ENCODE measurements around the gene C11orf54. TPM values are rescaled to one million over a fixed set of nuclear protein-coding genes. Genes with fewer than 3 reads are reported as not detected.

Gene C11orf54
- total and polyA plus RNA-seq, 2 donors (not counting 3 experiments of a cell fraction or from before 2014, with no cell fraction given), result 4.2 to 18.7 TPM

DNA sequence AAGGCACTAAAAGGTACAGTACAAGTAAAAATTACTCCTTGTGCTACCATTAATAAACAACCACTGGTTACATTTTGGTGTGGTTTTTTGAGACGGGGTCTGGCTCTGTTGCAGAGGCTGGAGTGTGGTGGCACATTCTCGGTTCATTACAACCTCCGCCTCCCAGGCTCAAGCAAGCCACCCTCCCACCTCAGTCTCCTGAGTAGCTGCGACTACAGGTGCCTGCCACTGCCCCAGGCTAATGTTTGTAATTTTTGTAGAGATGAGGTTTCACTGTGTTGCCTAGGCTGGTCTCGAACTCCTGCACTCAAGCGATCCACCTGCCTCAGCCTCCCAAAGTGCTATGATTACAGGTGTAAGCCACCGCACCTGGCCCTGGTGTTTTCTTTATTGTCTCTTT lies 20.9 kb upstream of the C11orf54 start:
- dilution Hi-C loops (cut with MboI; ENCODE audit: extremely low pct_ligation_motif_present, low sequenced_read_pairs), result no loop called here
- DNase-seq (ENCODE audit: low read depth, low spot score) (no peak), FAIRE-seq (no peak)
- no peaks in the 10 kb centered on the region for H3K27me3 ChIP-seq (ENCODE audit: control insufficient read depth in 2 of 2, insufficient read depth in 2 of 2, low read length in 2 of 2)
- H3K4me1 ChIP-seq (ENCODE audit: control insufficient read depth, extremely low read depth, insufficient read depth, low read length), result peaks cover 16% of the 10 kb centered on the region
- intact Hi-C loops (cut with micrococcal nuclease), result no loop called here
- H4K20me1 ChIP-seq (replicated peaks; ENCODE audit: control insufficient read depth, extremely low read depth, insufficient read depth, low read length), result no peaks in the 10 kb centered on the region
- no peak overlapping the region for H3K27ac ChIP-seq (ENCODE audit: insufficient read depth, low read depth, low read length)
- no peak overlapping the region for H3K9ac ChIP-seq (replicated peaks; ENCODE audit: extremely low read depth, insufficient read depth, low read length)
- no peak overlapping the region for H3K4me2 ChIP-seq (ENCODE audit: insufficient read depth, low read length)
- H3K4me3 ChIP-seq (replicated peaks in 1 of 3; ENCODE audit: insufficient read depth in 1 of 3, low read depth in 1 of 3, low read length in 3 of 3), result no peak overlapping the region
- no peak overlapping the region for H2AFZ ChIP-seq (ENCODE audit: low read depth, low read length)
- POLR2A ChIA-PET, result no interaction called here
- no peaks in the 10 kb centered on the region for H3K9me3 ChIP-seq (replicated peaks; ENCODE audit: control insufficient read depth, insufficient read depth, low read length)
- BruUV-seq (replicated peaks), result no TSS peak
- H3K36me3 ChIP-seq (ENCODE audit: control insufficient read depth in 2 of 2, extremely low read depth in 1 of 2, insufficient read depth in 2 of 2, low read length in 2 of 2), result peaks cover 1 to 5% of the 10 kb centered on the region in 2 experiments
- H3K9me1 ChIP-seq (replicated peaks; ENCODE audit: control insufficient read depth, extremely low read depth, insufficient read depth, low read length), result no peaks in the 10 kb centered on the region
- TF ChIP-seq JUN (IDR thresholded peaks at IDR 0.05; ENCODE audit: borderline replicate concordance, insufficient read depth, insufficient read length, low read depth), result no peak
- no peak for TF ChIP-seq CTCF (IDR thresholded peaks at IDR 0.05; ENCODE audit: extremely low read depth in 1 of 2, insufficient read depth in 1 of 2, low read depth in 1 of 2, low read length in 2 of 2)
- no peak for TF ChIP-seq POLR2A (IDR thresholded peaks at IDR 0.05; ENCODE audit: low read depth, low read length)
- no peak for TF ChIP-seq GATA2 (IDR thresholded peaks at IDR 0.05; ENCODE audit: insufficient read depth, insufficient read length, low read depth, low read length)
- no peak for TF ChIP-seq POLR2AphosphoS5 (IDR thresholded peaks at IDR 0.05; ENCODE audit: insufficient read depth, low read depth, low read length)
- TF ChIP-seq MYC (IDR thresholded peaks at IDR 0.05; ENCODE audit: low read depth, low read length), result no peak
- TF ChIP-seq EZH2 (IDR thresholded peaks at IDR 0.05; ENCODE audit: borderline replicate concordance, low read depth, low read length, severe bottlenecking), result no peak
- no peak for TF ChIP-seq FOS (IDR thresholded peaks at IDR 0.05; ENCODE audit: borderline replicate concordance, insufficient read depth, low read length)
- TF ChIP-seq, protein P1, sequence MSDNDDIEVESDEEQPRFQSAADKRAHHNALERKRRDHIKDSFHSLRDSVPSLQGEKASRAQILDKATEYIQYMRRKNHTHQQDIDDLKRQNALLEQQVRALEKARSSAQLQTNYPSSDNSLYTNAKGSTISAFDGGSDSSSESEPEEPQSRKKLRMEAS (IDR thresholded peaks at IDR 0.05; ENCODE audit: insufficient read depth, insufficient read length), result no peak
- peaks cover 3% of the 10 kb centered on the region for H3K79me2 ChIP-seq (ENCODE audit: control insufficient read depth, insufficient read depth, low read length)
- CTCF ChIA-PET, result no interaction called here
